GM12864 (cell line): ENCODE results near the gene FIBIN.
"Not testable (repeated sequence)": the region's sequence is repeated elsewhere in the genome, so short reads cannot be mapped to it uniquely, and the experiment has no call there.

ENCODE experiments used
- DNase-seq: peaks from one replicate; pipeline ENCODE4 v3.0.0-alpha.2; 2011; ENCODE audit warnings: low read depth
- H3K4me3 ChIP-seq: 2 replicates; pipeline ENCODE4 v1.5.1; 2011; ENCODE audit warnings: mild to moderate bottlenecking, low read depth, low read length, control low read depth
- TF ChIP-seq, protein P1 (sequence below): IDR thresholded peaks from 2 replicates; pipeline ENCODE4 v1.5.1; 2011; ENCODE audit warnings: low read depth, mild to moderate bottlenecking, moderate library complexity, low read length, control low read depth, inconsistent platforms; ENCODE audit errors: missing control alignments

Gene FIBIN

DNA sequence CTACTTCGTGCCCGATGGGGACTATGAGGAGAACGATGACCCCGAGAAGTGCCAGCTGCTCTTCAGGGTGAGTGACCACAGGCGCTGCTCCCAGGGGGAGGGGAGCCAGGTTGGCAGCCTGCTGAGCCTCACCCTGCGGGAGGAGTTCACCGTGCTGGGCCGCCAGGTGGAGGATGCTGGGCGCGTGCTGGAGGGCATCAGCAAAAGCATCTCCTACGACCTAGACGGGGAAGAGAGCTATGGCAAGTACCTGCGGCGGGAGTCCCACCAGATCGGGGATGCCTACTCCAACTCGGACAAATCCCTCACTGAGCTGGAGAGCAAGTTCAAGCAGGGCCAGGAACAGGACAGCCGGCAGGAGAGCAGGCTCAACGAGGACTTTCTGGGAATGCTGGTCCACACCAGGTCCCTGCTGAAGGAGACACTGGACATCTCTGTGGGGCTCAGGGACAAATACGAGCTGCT is 751 bp downstream of the FIBIN start:
- H3K4me3 ChIP-seq, result no peak overlapping the region
- TF ChIP-seq, protein P1, sequence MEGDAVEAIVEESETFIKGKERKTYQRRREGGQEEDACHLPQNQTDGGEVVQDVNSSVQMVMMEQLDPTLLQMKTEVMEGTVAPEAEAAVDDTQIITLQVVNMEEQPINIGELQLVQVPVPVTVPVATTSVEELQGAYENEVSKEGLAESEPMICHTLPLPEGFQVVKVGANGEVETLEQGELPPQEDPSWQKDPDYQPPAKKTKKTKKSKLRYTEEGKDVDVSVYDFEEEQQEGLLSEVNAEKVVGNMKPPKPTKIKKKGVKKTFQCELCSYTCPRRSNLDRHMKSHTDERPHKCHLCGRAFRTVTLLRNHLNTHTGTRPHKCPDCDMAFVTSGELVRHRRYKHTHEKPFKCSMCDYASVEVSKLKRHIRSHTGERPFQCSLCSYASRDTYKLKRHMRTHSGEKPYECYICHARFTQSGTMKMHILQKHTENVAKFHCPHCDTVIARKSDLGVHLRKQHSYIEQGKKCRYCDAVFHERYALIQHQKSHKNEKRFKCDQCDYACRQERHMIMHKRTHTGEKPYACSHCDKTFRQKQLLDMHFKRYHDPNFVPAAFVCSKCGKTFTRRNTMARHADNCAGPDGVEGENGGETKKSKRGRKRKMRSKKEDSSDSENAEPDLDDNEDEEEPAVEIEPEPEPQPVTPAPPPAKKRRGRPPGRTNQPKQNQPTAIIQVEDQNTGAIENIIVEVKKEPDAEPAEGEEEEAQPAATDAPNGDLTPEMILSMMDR, result no peak
- no peak for DNase-seq

DNA sequence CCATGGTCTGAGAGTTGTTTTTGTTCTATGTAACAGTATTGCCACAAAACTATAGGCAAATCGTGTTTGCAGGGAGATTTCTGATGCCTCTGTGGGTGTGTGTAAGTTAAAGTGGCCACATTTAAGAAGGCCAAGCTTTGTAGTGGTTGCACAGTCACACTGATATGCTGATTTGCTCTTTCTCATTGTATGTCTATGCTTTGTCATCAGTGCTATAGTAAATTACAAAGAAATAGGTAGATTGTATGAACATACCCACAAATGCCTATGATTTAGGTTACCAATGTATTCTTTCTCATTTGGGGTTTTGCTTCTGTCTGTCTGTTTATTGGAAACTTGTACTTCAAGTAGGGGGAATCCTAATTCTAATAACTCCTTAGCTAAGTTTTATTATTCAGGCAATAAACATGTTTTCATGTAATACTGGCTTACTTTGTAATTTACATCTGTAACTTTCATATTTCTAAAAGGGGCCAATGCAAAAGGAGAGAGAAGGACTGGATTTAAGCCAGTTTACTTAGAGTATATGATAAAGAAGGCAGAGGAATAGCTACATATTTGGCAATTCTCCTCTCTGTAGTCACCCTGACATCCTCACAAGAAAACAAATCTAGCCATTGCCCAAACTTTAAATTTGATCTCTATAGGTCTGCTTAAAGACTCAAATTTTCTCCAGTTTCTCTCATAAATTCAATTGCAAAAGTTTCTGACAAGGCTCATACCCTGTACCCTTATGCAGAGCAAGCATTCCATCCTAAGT is 2.0 kb downstream of the FIBIN start:
- DNase-seq, result no peak
- no peak overlapping the region for H3K4me3 ChIP-seq
- TF ChIP-seq, protein P1, result no peak

DNA sequence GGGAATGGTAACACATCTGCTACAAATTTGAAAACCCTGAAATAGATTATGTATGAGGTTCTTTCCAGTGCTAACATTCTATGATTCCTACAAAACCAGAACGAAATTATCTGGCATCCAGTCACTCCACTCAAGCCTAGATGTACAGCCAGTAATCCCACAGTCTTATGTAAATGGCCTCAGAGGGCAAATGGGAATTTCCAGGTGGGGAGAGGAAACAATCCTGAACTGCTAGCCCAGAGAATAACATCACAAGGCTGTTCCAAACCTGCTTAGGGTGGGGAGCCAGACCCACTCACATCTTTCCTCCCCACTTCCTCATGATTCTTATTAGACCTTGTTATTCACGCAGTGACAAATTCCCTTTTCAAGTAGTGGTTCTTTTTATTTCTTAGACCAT is 3.5 kb downstream of the FIBIN start:
- no peak for DNase-seq
- TF ChIP-seq, protein P1, result no peak
- no peak overlapping the region for H3K4me3 ChIP-seq

DNA sequence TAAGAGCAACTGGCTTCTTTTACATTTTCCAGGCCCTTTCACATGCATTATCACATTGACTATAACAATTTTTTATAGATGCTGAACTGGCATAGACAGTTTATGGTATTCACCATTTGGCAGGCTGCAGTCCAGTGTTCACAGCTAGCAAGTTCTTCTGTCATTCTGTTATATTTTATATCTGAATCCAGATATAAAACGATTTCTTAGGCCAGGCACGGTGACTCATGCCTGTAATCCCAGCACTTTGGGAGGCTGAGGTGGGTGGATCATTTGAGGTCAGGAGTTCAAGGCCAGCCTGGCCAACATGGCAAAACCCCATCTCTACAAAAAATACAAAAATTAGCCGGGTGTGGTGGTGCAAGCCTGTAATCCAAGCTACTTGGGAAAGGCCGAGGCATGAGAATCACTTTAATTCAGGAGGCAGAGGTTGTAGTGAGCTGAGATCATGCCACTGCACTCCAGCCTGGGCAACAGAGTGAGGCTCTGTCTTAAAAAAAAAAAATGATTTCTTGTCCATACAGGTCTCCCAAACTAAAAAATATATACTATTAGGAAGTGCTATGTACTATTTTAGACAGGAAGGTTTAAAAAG is 7.3 kb downstream of the FIBIN start:
- H3K4me3 ChIP-seq, DNase-seq: not testable (repeated sequence)

DNA sequence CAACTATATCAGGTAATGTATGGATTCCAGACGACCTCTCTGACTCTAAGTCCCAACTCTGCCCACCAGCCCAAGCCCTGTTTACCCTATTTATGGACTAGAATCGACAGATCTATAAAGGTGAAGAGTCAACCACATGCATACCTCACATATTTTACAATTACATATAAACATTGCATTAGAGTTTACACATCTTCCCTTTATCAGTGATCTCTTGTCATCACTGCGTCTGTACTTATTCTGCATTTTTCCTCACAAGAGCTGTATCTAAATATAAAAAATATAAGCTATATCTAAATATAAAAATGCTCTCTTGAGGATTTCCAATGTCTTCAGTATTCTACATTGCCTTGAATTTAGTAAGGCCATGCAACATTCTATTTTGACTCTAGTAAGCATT is 8.5 kb downstream of the FIBIN start:
- no peak overlapping the region for H3K4me3 ChIP-seq
- TF ChIP-seq, protein P1, result no peak
- DNase-seq, result no peak

DNA sequence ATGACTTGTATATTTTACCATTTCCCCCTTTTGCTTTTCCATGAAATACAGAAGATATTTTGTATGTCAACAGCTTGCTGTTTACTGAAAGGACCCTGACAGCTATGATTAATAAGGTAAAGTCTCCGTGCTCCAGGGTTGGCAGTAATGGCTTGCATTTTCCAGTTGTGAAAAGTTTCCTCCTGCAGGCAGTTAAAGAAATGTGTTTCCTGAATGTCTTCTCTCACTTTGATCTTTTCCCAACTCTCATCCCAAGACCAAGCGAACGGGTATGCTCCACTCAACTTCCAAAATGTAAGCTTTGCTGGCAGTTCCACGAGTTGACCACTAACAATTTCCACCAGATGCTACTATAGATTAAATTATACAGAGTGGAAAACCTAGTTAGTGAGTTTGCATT is 8.9 kb downstream of the FIBIN start:
- no peak for DNase-seq
- no peak overlapping the region for H3K4me3 ChIP-seq
- TF ChIP-seq, protein P1, result no peak

DNA sequence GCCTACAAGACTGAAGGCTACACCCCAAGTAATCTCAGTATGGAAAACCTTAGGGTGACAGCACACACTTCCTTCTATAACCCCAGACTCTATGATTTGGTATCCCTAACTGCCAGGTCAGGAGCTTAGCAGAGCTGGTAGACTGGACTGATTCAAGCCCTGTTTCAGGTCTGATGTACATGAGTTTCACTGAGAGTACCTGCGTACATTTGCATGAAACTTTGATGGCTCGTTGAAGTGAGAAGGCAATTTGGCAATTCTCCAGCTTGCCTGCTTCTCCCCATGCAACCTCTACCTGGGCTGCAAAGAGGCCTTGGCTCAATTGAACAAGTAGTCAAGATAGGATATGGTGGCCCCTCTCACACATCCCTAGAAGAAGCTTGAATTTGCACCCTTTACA is 10.2 kb downstream of the FIBIN start:
- TF ChIP-seq, protein P1, result no peak
- H3K4me3 ChIP-seq, result no peak overlapping the region
- DNase-seq, result no peak
